Measurements from ENCODE around the gene LAX1.

DNA sequence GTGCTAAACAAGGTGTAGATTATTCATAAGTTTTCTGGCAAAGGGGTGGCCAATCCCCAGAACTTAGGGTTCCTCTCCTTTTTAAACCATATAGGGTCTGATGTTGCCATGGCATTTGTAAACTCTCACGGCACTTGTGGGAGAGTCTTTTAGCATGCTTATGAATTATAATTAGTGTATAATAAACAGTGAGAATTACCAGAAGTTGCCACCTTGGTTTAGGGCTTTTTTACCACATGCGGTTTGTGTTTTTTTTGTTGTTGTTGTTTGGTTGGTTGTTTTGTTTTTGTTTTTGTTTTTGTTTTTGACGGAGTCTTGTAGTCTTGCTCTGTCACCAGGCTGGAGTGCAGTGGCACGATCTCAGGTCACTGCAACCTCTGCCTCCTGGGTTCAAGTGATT, 8.9 kb upstream of the LAX1 start:
- TF ChIP-seq CTCF (IDR thresholded peaks at IDR 0.05) = no peak
- no peak for TF ChIP-seq POLR2AphosphoS5 (IDR thresholded peaks at IDR 0.05; ENCODE audit: low read depth, low read length)
- no peak for TF ChIP-seq SIN3A (IDR thresholded peaks at IDR 0.05; ENCODE audit: borderline replicate concordance, insufficient read depth, low read depth, low read length)
- TF ChIP-seq, protein P1, sequence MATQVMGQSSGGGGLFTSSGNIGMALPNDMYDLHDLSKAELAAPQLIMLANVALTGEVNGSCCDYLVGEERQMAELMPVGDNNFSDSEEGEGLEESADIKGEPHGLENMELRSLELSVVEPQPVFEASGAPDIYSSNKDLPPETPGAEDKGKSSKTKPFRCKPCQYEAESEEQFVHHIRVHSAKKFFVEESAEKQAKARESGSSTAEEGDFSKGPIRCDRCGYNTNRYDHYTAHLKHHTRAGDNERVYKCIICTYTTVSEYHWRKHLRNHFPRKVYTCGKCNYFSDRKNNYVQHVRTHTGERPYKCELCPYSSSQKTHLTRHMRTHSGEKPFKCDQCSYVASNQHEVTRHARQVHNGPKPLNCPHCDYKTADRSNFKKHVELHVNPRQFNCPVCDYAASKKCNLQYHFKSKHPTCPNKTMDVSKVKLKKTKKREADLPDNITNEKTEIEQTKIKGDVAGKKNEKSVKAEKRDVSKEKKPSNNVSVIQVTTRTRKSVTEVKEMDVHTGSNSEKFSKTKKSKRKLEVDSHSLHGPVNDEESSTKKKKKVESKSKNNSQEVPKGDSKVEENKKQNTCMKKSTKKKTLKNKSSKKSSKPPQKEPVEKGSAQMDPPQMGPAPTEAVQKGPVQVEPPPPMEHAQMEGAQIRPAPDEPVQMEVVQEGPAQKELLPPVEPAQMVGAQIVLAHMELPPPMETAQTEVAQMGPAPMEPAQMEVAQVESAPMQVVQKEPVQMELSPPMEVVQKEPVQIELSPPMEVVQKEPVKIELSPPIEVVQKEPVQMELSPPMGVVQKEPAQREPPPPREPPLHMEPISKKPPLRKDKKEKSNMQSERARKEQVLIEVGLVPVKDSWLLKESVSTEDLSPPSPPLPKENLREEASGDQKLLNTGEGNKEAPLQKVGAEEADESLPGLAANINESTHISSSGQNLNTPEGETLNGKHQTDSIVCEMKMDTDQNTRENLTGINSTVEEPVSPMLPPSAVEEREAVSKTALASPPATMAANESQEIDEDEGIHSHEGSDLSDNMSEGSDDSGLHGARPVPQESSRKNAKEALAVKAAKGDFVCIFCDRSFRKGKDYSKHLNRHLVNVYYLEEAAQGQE (IDR thresholded peaks at IDR 0.05; ENCODE audit: insufficient read depth in 1 of 2, low read depth in 2 of 2, low read length in 1 of 2) = no peak
- no peak for TF ChIP-seq TCF7L2 (IDR thresholded peaks at IDR 0.05; ENCODE audit: low read depth, low read length)

All from Panc1 (cell line).